ENCODE data around the gene KTN1.

The KTN1 gene

DNA sequence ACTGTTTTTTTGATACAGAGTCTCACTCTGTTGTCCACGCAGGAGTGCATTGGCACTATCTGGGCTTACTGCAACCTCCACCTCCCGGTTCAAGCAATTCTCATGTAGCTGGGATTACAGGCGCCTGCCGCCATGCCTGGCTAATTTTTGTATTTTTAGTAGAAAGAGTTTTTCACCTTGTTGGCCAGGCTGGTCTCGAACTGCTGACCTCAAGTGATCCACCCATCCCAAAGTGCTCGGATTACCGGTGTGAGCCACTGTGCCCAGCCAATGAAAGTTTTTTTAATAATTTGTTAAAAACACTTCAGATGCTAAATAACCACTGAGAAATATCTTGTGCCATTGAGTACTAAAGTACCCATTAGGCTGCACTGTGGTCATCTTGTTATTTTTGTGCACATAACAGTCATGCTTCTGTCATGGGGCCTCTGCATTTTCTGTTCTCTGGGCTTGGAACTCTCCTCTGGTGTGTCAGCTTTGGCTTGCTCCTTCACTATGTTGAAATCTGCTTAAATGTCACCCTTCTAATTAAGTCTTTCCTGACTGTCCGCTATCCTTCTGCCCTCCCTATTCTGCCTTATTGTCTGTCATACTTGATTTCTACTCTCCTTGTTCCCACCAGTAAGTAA lies 105.1 kb downstream of the KTN1 start:
- DNase-seq = no peak

DNA sequence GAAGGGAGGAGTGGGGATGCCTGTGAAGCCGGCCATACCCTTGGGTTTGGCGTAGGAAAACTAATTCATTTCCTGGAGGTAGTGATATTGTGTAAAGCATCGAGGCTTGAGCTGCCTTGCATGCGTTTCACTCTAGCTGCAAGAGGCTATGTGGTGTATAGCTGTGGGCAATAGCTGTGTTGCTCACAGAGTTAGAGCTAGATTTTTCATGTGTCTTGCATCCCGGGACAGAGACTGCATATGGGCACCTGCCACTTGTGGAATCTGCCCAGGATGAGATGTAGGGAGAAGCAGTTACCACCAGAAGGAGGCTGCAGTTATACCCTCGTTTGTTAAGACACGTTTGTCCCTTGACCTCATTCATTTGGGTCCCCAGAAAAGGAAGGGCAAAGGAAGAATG lies 106.7 kb downstream of the KTN1 start:
- DNase-seq = no peak

DNA sequence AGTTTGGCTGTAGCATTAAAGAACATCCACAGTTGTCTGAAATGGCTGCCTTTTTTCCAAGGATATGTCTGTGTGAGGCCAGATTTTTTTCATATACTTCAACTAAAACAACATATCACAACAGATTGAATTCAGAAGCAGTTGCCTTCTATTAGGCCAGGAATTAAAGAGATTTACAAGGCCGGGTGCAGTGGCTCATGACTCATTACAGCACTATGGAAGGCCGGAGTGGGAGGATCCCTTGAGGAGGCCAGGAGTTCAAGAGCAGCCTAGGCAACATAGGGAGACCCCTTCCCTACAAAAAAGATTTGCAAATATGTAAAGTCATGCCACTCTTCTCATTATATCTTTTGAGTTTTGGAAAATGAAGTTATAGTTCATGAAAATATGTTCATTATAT lies 108.6 kb downstream of the KTN1 start:
- no peak for DNase-seq

DNA sequence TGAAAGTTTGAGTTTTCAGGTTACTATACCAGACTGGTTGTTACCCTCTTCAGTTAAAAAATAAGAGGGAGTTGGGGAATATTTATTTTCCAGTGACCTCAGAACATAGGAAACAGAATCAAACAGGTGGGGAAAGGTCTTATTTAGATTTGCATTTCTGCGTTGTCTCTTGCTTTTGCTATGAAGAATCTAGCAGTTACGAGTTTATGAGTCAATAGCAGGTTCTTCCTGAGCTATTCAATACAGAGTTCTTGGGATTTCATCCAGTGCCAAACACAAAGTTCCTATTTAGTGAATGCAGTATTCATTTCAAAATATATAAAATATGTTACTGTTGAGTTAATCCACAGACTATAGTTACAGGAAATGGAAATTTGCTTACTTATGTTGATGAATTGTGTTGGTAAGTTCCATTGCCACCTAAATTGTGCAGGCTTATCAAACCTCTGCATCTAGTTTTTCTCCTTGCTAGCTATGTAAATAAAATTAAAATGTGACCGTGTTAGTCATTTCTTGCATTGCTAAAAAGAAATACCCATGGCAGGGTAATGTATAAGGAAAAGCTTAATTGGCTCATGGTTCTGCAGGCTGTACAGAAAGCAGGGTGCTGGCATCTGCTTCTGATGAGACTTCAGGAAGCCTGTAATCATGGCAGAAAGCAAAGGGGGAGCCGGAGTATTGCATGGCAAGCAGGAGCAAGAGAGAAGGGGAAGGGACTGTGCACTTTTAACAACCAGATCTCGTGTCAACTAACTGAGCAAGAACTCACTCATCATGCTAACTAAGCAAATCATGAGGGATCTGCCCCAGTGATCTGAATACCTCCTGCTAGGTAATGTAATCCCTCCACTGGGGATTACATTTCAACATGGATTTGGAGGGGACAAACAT lies 110.2 kb downstream of the KTN1 start:
- DNase-seq = no peak

DNA sequence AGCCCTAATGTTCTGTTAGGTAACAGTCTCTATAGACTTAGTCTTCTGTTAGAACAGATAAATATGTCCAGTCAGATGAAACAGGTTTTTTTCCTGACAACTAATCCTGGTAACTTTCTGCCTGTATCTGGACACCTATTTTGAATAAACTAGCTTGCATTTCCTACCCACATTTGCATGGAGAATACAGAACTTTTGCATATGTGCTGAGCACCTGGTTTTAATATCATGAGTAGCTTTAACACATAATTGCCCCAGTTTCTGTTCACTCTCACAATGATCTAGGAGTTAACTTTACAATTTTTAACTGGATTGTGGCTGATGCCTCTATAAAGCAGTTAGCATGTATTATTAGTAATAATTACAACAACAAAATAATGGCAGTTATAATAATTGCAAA lies 111.7 kb downstream of the KTN1 start:
- no peak for DNase-seq

DNA sequence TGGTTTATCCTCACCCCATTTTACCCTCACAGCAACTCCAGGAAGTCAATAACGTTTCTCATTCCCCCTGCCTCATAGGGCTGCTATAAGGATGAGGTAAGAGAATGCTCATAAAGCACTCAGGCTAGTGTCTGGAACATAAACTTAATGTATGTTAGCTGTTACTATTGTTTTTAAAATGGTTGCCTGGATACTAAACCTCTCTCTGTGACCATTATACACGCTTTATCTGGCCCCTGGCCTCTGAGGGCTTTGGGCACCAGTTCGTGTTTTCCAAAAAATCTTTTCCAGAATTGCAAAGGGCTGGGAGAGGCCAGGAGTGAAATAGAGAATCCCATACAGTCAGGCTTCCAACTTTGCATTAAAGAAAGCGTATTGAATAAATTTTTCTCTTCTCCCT lies 113.9 kb downstream of the KTN1 start:
- no peak for DNase-seq

DNA sequence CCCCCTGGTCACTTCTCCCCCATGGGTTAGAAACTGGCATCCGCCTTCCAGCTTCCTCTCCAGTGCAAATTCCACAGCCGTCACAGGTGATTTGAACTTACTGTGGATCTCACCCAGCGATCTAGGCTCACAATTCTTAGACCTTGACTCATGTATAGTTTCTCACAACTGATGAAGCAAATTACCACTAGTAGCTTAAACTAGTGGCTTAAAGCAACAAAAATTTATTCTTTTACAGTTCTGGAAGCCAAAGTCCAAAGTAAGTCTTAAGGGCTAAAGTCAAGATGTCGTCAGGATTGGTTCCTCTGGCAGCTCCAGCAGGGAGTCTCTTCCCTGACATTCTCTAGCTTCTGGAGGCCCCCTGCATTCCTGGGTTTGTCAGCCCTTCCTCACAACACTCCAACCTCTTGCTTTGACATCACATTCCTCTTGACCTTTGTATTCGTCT lies 117.4 kb downstream of the KTN1 start:
- no peak for DNase-seq

DNA sequence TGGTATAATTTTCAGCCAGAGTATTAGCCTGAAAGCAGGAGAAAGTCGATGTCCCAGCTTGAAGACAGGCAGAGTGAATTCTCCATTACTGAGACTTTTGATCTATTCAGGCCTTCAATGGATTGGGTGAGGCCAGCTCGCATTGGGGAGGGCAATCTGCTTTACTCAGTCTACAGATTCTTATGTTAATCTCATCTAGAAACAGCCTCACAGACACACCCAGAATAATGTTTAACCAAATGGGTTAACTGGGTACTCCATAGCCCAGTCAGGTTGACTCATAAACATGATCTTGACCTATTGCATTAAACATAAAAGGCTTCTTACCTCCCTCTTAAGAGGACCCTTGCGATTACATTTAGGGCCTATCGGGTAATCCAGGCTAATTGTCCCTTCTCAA lies 118.0 kb downstream of the KTN1 start:
- DNase-seq = no peak

DNA sequence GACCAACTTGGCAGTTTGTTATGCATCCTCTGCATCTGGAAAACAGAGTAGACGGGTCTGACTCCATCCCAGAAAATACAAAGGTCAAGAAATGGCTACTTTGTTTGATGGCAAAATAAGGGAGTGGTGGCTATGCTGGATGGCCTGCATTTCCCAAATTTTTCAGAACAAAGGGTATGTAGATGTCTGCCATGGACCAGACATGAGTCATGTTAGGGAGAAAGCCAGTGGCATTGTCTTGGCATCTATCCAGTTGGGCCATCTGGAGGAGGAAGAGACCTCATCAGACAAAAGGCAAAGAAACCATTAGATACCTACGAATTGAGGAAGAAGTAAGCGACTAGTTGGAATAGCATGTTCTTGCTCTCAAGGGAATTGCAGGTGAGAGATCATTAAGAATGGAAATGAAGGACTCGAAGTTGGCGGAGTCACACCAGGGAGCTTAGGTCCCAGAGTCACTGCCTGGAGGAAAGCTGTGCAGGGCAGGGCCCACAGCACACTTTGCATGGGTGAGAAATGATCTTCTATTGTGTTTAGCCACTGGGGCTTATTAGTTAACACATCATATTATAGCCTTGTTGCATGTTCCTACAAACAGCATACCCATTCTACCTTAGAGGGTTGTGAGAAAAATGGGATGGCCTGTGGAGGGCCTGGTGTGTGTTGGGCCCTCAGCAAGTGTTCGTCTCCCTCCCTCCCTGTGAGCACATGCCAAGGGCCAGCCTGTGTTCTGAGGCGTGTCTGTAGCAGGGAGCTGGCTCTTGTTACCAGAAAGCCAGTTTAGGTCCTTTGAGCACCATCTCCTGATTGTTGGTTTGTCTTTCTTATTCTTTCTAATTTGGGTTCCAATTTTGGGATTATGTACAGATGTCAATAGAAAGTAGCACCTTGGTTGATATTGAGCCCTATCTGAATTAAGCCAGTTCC lies 119.4 kb downstream of the KTN1 start:
- DNase-seq = peak; percentile 55

DNA sequence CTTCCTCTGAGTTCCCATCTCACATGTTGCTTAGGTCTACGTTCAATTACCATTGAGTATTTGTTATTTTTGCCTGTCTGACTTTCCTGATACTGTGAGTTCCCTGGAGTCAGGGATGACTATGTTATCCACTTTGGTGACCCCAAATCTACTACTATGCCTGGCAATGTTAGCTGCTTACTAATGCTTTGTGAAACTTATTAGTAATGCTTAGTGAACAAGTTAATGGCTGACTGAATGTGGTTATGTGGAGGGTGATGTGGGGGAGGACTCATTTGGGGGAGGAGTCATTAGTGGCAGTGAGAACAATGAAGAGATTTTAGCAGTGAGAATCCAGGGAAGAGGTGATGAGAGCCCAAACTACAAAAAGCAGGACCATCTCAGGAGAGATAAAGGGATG lies 121.6 kb downstream of the KTN1 start:
- DNase-seq = peak; percentile 64

DNA sequence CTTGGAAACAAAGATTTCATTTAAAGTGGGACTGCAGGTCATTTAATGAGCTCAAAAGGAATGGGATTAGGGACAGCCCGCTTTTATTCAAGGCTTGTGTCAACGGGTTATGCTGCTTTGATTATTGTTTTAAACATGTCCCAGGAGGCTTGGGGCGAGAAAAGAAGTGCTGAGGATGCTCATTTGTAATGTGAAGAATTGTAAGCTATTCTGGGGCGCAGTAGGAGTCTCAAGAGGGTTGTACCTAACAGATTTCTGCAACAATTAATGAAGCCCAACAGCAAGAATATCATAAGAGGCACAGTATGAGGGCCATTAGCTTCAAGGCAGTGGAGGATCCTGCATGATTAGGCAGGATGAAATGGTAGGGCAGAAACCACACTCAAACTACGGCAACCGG lies 122.5 kb downstream of the KTN1 start:
- no peak for DNase-seq

DNA sequence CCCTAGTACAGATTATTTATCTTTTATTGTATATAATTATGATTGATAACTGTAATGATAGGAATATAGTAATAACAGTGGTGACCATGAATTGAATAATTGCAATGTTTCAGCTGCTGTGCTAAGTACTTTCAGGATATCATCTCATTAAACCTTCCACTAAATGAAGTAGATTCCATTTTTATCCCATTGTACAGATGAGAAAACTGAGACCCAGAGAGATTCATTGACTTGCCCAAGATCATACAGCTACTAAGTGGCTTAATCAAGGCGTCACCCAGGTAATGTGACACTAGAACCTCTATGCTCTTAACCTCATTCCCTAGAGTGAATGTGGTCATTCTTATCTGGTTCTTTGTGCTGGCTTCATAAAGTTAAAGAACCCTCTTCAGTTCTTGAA lies 124.6 kb downstream of the KTN1 start:
- no peak for DNase-seq

DNA sequence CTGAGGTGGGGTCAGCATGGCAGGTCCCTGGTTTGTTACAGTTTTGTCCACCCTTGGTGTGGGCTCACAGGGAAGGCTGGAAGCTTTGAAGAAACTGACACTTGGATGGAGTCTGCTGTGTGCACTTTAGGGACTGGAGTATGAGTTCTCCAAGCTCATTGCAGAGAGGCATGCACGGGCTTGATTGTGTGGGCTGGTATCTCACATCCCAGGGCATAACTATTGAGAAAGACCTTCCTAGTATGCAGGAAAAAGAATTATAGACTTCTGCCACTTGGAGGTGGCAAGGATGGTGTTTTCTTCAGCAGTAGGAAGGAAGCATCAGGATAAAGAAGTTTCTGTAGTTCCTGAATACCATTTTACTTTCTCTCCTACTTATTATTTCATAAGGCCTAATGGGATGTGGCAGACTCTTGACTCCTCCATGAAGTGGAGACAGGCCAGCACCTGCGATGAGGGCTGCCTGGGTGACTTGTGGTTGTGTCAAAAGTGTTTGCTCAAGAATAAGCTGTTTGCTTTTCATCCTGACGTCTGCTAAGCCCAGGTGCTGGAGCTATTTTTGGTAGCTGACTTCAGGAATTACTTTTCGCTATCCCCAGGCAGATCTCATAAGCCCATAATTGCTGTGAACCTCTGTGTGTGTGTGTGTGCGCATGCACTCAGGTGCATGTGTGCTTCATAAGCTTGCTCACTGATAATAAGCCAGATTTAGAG lies 125.8 kb downstream of the KTN1 start:
- DNase-seq = no peak

DNA sequence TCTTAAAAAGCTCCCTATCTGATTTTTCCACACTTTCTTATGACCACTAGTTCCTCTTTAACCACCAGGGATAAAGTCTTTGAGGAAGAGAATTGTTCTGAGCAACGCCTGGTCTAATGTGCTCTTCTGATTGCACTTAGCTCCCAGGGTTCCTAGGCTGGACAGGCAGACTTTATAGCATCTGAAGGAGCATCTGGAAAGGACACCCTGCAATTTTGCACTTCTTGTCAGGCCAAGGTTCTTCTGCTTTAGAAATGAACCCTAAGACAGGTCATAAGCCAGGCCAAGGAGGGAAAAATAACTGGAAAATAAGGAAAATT lies 126.3 kb downstream of the KTN1 start:
- no peak for DNase-seq

DNA sequence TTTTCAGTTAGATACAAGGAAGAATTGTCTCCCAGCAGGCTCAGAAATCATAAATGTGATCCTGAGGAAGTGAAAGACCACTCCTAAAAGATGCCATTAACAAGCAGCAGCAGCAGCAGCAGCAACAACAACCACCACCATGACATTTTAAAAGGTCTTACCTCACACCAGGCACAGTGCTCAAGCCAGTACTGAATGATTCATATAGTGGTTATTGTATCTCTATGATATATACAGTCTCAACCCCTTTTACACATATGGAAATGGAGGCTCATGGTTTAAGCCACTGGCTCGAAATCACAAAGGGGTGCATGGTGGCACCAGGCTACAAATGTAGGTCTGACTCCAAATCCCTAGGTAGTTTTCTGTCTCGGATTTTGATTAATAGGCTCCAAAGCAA lies 126.9 kb downstream of the KTN1 start:
- no peak for DNase-seq

DNA sequence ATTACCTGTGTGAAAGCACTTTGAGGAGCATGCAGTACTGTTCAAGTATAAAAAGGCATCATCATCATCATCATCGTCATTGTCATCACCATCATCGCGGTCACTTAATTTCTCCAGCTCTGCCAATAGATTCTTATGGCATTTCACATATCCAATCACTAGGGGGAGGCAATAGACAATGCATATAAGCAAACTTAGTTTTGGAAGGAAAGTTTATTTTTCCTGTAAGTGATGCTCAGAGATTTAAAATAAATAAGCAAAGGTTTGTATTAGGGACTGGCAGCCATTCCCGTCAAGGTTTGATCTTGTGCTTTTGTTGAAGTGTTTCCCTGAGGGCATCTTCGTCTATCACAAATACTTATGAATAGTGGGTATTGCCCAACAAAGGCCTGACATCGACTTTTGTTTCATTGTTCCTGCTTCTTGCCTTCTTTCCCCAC lies 127.4 kb downstream of the KTN1 start:
- DNase-seq = peak; percentile 65

DNA sequence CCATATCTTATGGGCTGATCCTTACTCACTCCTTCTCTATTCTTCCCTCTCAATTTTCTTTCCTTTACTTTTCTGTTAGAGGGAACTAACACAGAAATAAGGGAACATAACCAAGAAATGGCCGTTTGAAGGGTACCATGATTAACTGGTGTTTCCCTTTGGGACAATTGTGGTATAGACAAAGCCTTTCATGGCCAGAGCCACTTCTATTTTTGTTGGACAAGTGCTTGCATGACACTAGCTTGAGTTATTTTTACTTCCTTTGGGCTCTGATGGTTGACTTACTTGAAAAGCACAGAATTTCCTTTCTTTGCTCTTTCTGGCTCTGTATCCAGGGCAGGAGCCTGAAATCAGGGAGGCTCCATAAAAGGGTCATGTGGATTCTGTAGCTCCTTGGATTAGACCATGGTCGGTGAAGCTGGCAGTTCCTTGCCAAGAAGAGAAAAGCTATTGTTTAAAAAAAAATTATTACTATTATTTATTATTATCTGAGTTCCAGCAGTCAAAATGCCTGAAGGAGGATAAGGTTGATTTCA lies 130.6 kb downstream of the KTN1 start:
- no peak for DNase-seq

DNA sequence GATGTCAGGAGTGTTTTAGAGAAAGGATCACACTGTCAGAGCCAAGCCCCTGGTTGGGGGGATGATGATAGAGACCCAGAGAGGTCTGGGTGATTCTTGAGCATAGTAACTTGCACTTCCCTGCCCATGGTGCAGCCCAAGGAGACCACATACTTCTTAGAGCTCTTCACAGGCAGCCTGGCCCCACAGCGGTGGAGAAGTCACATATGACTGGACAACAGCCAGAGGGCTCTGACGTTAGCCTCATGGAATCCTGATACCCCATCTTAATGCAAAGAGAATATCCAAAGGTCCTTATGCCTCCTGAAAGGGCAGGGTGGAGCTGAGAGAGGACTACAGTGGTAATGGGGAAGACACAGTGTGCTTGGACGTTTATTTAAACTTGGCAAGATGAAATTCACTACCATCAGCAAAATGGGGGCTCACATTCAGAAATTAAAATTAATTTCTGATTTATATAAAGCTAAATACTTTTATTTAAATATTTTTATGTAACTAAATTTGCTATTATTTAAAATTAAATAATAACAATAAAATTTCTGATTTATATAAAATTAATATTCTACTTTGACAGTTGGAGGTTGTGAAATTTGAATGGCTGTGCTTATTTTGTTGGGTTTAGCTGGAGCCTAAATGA lies 131.3 kb downstream of the KTN1 start:
- DNase-seq = peak; percentile 30

DNA sequence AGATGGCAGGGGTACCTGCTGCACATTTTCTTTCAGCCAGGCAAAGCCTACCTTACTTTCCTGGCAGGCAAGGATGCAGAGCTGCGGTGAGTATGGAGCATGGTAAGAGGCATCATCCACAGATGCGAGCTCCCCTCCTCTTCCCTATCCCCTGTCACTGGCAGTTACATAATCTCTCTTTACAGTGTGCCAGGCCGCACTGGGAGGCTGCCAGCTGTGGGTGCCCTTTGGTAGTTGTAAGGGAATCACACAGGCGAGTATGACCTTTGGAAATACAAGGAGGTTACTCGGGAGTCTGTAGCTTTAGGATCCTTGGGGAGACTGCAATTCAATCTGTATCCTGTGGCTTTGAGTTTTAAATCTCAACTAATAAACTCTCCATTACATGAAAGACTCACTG lies 132.5 kb downstream of the KTN1 start:
- no peak for DNase-seq

DNA sequence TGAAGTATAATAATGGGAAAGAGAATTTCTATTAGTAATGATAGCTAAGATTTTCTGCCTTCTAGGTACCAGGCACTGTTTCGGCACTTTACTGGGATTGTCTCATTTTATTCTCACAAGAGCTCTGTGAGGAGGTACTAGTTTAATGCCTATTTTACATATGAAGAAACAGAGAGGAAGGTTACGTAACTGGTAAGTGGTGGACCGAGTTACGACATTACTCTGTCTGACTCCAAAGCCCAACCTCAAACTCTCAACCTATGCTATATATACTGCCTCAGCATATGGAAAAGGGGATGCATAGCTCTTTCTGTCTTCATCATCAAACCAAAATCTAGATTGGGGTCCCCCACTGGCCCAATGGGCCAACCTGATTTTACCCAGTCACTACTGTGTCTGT lies 133.5 kb downstream of the KTN1 start:
- DNase-seq = peak; percentile 28

DNA sequence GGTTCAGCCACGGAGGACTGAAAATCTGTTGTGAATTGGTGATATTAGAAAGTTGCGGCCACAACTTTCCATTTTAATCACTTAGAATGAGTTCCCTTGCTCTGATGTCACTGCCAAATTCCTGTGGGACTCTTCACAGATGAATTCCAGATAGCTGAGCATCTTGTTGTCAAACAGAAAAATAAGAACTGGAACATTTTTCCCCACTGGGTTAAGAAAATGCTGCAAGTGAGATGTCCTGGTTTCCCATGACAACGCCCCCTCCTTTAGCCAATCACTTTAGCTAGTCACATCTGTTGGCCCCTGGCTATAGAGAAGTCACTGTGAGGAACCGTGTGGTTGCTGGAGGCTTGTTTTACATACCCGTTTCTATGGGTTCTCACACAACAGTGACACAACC lies 135.9 kb downstream of the KTN1 start:
- peak; percentile 93 for DNase-seq

DNA sequence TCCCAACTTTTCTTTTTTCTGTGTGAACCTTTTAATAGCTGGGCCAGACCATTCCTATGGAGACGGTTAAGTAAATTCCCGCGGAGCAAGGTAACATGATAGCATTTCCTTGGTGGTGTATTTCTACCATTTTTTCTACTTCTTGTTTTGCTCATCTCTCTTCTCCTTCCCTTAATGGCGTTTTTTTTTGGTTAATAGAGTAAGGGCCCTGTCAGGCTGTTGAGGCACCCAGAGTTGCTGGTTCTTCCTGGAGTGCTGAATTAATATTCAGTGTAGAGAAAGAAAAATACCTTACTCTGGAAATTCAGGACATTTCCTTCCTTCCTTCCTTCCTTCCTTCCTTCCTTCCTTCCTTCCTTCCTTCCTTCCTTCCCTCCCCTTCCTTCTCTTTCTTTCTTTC lies 137.6 kb downstream of the KTN1 start:
- no peak for DNase-seq

Data from fibroblast of skin of right quadriceps (primary cell).